Ishikawa (cell line): ENCODE results near the gene BFSP1.

Source experiments
- RAD21 ChIP-seq: IDR thresholded peaks from 2 replicates; pipeline ENCODE4 v1.6.1; 2012; ENCODE audit warnings: low read depth
- REST ChIP-seq: IDR thresholded peaks from 2 replicates; pipeline ENCODE4 v1.6.1; 2012; ENCODE audit warnings: low read depth, mild to moderate bottlenecking
- TAF1 ChIP-seq: IDR thresholded peaks from 2 replicates; pipeline ENCODE4 v1.6.1; 2012; ENCODE audit warnings: low read depth, mild to moderate bottlenecking
- TF ChIP-seq, protein P1 (sequence below): IDR thresholded peaks from 2 replicates; pipeline ENCODE4 v1.6.1; 2012

DNA sequence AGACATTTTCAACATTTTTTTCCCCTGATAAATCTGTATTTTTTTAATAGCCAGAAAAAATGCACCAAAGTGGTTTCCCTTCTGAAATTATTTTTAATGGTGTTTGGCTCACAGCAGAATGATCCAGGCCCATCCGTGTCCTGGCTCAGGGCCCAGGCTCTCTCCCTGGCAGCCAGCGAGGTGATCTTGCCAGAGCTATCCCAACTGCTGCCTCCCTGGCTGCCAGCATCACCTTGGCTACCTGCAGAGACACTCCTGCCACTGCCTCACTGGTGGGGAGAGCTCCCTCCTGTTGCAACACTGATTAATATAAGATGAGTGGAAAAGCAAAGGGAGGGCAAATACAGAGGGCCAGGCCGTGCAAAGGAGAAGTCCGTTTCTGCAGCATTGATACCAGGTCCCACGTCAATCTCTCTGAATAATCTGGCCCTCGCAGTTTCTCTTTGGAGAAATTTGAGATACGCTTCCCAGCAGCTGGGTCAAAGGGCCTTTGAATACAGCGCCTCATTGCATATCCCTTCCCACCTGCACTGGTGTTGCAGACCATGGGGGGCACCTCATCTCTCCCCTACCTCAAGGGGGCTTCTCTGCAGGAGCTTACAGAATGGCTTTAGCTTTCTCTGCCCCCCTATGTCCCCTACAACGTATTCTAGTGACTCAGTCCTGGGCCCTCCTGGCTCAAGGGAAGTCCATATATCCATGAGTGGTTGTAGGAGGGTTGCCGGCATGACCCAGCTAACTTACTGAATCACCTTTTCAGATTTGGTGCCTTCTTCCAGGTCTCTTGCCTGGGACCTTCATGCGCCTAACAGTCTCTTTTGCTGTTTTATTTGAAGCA lies 25.9 kb upstream of the BFSP1 start:
- TF ChIP-seq TAF1 (no peak), RAD21 (no peak), REST (no peak)
- TF ChIP-seq, protein P1, sequence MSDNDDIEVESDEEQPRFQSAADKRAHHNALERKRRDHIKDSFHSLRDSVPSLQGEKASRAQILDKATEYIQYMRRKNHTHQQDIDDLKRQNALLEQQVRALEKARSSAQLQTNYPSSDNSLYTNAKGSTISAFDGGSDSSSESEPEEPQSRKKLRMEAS = no peak
